Transverse colon (tissue), 4 donors: ENCODE results near the gene LRRC7.

Source experiments
- CTCF ChIP-seq, 5 experiments: fragments of 200-600 bp in 3 of 5; fragments of 450-650 bp in 2 of 5; sonication (generic) in 3 of 5; IDR thresholded peaks; 1 replicate in 2 of 5; 2 replicates in 3 of 5; pipeline ENCODE4 v1.5.1; 2016 to 2017; ENCODE audit warnings: antibody characterized with exemption in 5 of 5, inconsistent platforms in 3 of 5, mild to moderate bottlenecking in 2 of 5, moderate library complexity in 1 of 5
- EP300 ChIP-seq: sonication (generic); formaldehyde crosslinking; IDR thresholded peaks from one replicate; pipeline ENCODE4 v1.6.1; 2017; ENCODE audit warnings: antibody characterized with exemption, low read depth
- POLR2A ChIP-seq: fragments of 450-650 bp; IDR thresholded peaks from one replicate; pipeline ENCODE4 v1.6.1; 2016; ENCODE audit warnings: antibody characterized with exemption, mild to moderate bottlenecking, moderate library complexity
- POLR2AphosphoS5 ChIP-seq, 3 donors: sonication (generic); formaldehyde crosslinking; IDR thresholded peaks; one replicate each; pipeline ENCODE4 v1.6.1; 2016; ENCODE audit warnings: antibody characterized with exemption in 3 of 3

GRCh38 chr1:69710484-69711189 is 142.9 kb downstream of the LRRC7 start:
- TF ChIP-seq CTCF (IDR thresholded peaks at IDR 0.05) (no peak), POLR2A (no peak), POLR2AphosphoS5 (IDR thresholded peaks at IDR 0.05) (no peak), EP300 (no peak)
